Cardiac muscle cell (in vitro differentiated cells and primary cell): ENCODE results near the gene ZCCHC4. TPM values are rescaled to one million over a fixed set of nuclear protein-coding genes. Genes with fewer than 3 reads are reported as not detected.
"Not testable (repeated sequence)": the region's sequence is repeated elsewhere in the genome, so short reads cannot be mapped to it uniquely, and the experiment has no call there.

Source experiments
- DNase-seq, 2 donors: peaks; one replicate each; pipeline versions ENCODE4 v3.0.0 to v3.0.0-alpha.2; 2010 to 2017; ENCODE audit warnings: low read depth in 1 of 2, low spot score in 1 of 2
- H3K27ac ChIP-seq: fragments of 200-600 bp; sonication (generic); 2 replicates; pipeline ENCODE4 v1.5.1; 2016
- H3K27me3 ChIP-seq: fragments of 200-600 bp; sonication (generic); 2 replicates; pipeline ENCODE4 v1.6.0; 2016; ENCODE audit warnings: control low read depth
- H3K36me3 ChIP-seq: fragments of 200-600 bp; sonication (generic); 2 replicates; pipeline ENCODE4 v1.5.1; 2016; ENCODE audit warnings: control low read depth
- H3K4me1 ChIP-seq: fragments of 200-600 bp; sonication (generic); 2 replicates; pipeline ENCODE4 v1.8.1; 2017; ENCODE audit warnings: low read depth, mild to moderate bottlenecking, mixed run types
- H3K4me3 ChIP-seq: fragments of 200-600 bp; sonication (generic); 2 replicates; pipeline ENCODE4 v1.5.1; 2016; ENCODE audit warnings: mild to moderate bottlenecking
- H3K9me3 ChIP-seq: fragments of 200-600 bp; sonication (generic); 2 replicates; pipeline ENCODE4 v1.5.1; 2017; ENCODE audit warnings: low read depth, mild to moderate bottlenecking, control low read depth
- polyA plus RNA-seq: library from polyadenylated mRNA; unstranded; fragments of >200 nt; fragmentation: Nextera tagmentation; extraction: Ambion mirVana; gene quantifications from 2 replicates; pipeline ENCODE4 v1.2.1, GENCODE V29; 2016
- total RNA-seq: library from RNA; depleted of rRNA; stranded (reverse); fragments of >200 nt; gene quantifications from 2 replicates; pipeline ENCODE4 v1.2.3, GENCODE V29; 2016
- TF ChIP-seq, protein P1 (sequence below): IDR thresholded peaks from 2 replicates; pipeline ENCODE4 v1.5.1; 2012; ENCODE audit warnings: low read depth, mild to moderate bottlenecking, low read length

ZCCHC4 gene
- total and polyA plus RNA-seq, 2 experiments from 2014 or later: 8.9 to 11.4 TPM

DNA sequence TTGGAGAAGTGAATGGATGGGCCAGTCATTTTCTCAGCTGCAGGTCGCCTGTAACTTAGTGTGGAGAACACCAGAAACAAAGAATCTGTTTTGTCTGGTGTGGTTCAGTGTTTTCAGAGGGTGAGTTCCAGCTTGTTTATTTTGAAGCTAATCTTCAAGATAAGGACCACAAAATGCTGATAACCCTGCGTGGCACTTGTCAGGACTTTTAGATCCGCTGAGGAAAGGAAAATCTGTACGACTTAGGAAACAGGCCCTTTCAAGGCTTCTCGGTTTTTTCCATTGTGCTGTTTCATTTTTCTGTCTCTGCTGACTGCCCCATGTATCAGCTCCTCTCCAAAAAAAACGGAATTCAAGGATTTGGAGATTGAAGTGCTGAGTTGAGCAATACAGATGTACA is 55.7 kb downstream of the ZCCHC4 start:
- DNase-seq: peak; percentile 12 to 36
- H3K9me3 ChIP-seq: no peaks in the 10 kb centered on the region
- peaks cover 22% of the 10 kb centered on the region for H3K4me1 ChIP-seq
- TF ChIP-seq, protein P1, sequence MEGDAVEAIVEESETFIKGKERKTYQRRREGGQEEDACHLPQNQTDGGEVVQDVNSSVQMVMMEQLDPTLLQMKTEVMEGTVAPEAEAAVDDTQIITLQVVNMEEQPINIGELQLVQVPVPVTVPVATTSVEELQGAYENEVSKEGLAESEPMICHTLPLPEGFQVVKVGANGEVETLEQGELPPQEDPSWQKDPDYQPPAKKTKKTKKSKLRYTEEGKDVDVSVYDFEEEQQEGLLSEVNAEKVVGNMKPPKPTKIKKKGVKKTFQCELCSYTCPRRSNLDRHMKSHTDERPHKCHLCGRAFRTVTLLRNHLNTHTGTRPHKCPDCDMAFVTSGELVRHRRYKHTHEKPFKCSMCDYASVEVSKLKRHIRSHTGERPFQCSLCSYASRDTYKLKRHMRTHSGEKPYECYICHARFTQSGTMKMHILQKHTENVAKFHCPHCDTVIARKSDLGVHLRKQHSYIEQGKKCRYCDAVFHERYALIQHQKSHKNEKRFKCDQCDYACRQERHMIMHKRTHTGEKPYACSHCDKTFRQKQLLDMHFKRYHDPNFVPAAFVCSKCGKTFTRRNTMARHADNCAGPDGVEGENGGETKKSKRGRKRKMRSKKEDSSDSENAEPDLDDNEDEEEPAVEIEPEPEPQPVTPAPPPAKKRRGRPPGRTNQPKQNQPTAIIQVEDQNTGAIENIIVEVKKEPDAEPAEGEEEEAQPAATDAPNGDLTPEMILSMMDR: no peak
- H3K4me3 ChIP-seq: no peak overlapping the region
- no peaks in the 10 kb centered on the region for H3K27me3 ChIP-seq
- H3K27ac ChIP-seq: peak overlapping the region; percentile 59
- no peaks in the 10 kb centered on the region for H3K36me3 ChIP-seq

DNA sequence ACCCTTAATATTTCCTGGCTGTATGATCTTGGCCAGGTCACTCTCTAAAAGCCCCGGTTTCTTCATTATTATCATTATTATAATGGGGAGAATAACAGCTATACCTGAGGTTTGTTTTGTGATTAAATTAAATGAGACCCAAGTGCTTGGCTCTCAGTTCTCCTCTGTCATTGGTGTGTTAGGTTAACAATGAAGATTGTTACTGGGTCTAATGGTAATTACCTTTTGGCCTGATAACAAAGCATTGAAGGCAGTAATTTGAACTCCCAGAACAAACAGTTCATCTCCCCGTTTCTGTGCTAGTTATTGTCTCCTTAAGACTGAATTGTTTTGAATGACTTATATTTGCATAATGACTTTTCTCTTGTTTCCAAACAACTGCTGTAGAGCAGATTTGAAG is 57.7 kb downstream of the ZCCHC4 start:
- no peak overlapping the region for H3K27ac ChIP-seq
- DNase-seq: no peak

DNA sequence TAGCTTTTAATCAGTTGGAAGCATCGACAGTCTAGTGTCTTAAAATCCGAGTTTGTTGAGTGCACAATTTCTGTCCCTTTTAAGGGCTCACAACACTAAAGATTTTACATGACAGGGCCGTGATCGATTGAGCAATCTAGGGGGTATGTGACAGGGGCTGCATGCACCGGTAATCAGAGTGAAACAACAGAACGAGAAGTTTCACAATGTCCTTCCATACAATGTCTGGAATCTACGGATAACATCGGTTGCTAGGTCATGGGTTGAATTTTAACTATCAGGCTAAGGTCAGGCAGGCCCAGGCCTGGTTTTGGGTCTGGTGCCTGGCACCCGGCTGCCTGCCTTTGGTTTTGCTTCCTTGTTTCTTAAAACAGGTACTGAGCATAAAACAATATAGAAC is 60.0 kb downstream of the ZCCHC4 start:
- H3K4me3 ChIP-seq, H3K9me3 ChIP-seq, H3K36me3 ChIP-seq, H3K27me3 ChIP-seq, DNase-seq, H3K27ac ChIP-seq: not testable (repeated sequence)
- peaks cover 16% of the 10 kb centered on the region for H3K4me1 ChIP-seq

More for the DNA sequence above, 57.7 kb downstream of the ZCCHC4 start:
- TF ChIP-seq, protein P1: no peak
- Histone ChIP-seq H3K4me3 (no peak overlapping the region), H3K4me1 (peaks cover 22% of the 10 kb centered on the region), H3K27me3 (no peaks in the 10 kb centered on the region), H3K36me3 (no peaks in the 10 kb centered on the region), H3K9me3 (no peaks in the 10 kb centered on the region)

DNA sequence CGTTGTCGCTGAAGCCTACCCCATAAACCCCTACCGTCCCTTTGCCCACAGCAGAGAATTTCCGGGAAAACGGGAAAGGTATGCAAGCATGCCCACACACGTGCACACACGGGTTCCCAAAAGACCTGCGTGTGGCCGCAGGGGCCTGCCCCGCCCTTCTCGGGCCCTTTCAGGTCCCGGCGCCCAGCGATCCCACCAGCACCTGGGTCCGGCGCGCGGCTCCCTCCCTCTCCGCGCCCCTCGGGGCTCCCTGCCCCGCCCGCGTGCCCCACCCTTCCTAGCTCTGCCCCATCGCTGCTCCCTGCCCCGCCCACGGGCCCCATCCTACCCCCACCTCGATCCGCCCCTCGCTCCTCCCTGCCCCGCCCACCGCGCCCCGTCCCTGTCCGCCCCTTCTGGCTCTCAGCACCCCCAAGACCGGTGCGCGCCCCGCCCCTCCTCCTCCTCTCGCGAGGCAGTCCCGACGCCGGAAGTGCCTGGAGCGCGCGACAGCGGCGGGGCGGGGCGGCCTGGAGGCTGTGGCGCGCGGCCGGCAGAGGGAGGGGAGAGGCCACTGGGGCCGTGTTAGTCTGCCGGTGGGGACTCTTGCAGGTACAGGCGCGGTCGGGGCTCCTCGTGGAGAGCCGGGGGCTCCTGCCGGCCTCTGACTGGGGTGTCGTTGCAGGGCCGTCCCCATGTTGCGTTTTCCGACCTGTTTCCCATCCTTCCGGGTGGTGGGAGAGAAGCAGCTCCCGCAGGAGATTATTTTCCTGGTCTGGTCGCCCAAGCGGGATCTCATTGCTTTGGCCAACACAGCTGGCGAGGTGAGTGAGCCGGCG is 64.4 kb downstream of the ZCCHC4 start, which contains the start of gene ANAPC4:
TSS of gene ANAPC4 (plus strand) at position 510 of the 818 bp plus-strand sequence. CDS start at position 675, 165 bp downstream.
- TF ChIP-seq, protein P1: no peak
- peak within 1 kb of the TSS; percentile 80 for H3K4me3 ChIP-seq
- H3K9me3 ChIP-seq: no peaks in the 10 kb centered on the region
- no peak within 1 kb of the TSS for H3K27ac ChIP-seq
- H3K27me3 ChIP-seq: no peaks in the 10 kb centered on the region
- H3K36me3 ChIP-seq: peaks cover 17% of the 10 kb centered on the region
- DNase-seq: peak; percentile 95
- peaks cover 12% of the 10 kb centered on the region for H3K4me1 ChIP-seq

DNA sequence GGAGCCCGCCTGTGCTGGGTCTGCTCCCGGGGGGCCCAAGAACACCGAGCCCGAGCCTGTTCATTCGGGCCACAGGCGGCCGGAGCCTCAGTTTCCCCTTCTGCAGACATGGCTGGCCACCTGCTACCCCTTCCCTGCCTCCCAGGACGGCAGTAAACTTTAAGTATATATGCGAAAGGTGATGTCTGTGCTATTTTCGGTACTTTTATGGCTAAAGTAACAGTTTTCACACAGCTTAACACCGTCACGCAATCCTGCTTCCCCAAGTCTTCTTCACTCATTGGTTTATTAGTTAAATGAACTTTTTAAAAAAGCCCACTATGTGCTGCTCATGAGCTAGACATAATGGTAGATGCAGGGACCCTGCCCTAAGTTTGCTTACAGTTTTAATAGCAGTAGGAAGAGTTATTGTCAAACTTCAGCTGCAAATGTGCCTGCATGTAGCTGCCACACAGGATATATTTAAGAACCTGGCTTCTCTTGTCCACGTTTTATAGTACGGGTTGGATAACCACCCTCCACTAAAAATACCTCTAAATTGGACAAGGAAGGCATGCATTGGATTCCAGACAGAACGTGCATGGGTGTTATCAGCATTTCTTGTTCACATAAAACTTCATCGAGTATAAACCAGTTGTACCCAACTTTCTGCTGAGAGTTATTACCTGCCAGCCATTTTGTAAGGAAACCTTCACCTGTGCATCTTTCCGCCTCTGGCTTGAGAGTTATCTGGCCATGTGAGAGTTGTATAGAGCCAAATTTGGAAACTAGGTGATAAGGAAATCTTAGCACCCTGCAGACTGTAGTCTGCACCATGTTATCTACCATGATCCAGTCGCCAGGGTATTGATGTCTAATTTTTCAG is 65.2 kb downstream of the ZCCHC4 start:
- DNase-seq: no peak
- peaks cover 12% of the 10 kb centered on the region for H3K4me1 ChIP-seq
- TF ChIP-seq, protein P1: no peak
- peak overlapping the region; percentile 80 for H3K4me3 ChIP-seq
- H3K27me3 ChIP-seq: no peaks in the 10 kb centered on the region
- H3K27ac ChIP-seq: no peak overlapping the region
- H3K36me3 ChIP-seq: peaks cover 17% of the 10 kb centered on the region
- no peaks in the 10 kb centered on the region for H3K9me3 ChIP-seq

DNA sequence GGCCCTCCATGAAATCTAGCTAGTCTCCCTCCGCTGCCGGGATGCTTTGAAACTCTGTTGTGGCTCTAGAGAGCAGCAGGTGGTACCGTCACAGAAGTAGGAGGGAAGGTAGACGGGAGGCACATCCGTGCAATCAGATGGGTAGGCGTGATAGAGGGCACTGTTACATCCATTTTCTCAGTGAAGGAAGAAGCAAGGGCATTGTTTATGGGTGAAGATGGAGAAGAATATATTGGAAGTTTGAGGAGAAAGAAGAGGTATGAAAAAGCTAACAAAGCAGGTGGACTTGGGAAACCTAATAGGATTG is 65.8 kb downstream of the ZCCHC4 start:
- Histone ChIP-seq H3K27ac (no peak overlapping the region), H3K27me3 (no peaks in the 10 kb centered on the region), H3K4me1 (peaks cover 12% of the 10 kb centered on the region), H3K36me3 (peaks cover 17% of the 10 kb centered on the region), H3K9me3 (no peaks in the 10 kb centered on the region), H3K4me3 (peak overlapping the region; percentile 80)
- TF ChIP-seq, protein P1: no peak
- no peak for DNase-seq
